KMS-11 (cell line): ENCODE data around the gene GCNA.
A peak's percentile ranks its signal among the peaks of the same experiment; 100 is the strongest.

Experiments used
- H2AFZ ChIP-seq: fragments of 200-600 bp; sonication (generic); 2 replicates; pipeline ENCODE4 v1.6.1; 2016; ENCODE audit warnings: antibody characterized with exemption, mixed run types, low read depth
- H3K27ac ChIP-seq: fragments of 200-600 bp; sonication (generic); 2 replicates; pipeline ENCODE4 v1.6.1; 2016; ENCODE audit warnings: mild to moderate bottlenecking, mixed run types
- H3K27me3 ChIP-seq: fragments of 200-600 bp; sonication (generic); 2 replicates; pipeline ENCODE4 v1.6.1; 2017; ENCODE audit warnings: mild to moderate bottlenecking, low read depth, mixed run types, moderate library complexity; ENCODE audit not compliant: insufficient read depth
- H3K36me3 ChIP-seq: fragments of 200-600 bp; sonication (generic); 2 replicates; pipeline ENCODE4 v1.6.1; 2017; ENCODE audit warnings: mild to moderate bottlenecking, mixed run types; ENCODE audit not compliant: insufficient read depth
- H3K4me1 ChIP-seq: fragments of 200-600 bp; sonication (generic); 2 replicates; pipeline ENCODE4 v1.6.1; 2016; ENCODE audit warnings: mild to moderate bottlenecking, low read depth, mixed run types; ENCODE audit not compliant: poor library complexity, severe bottlenecking
- H3K4me2 ChIP-seq: fragments of 200-600 bp; sonication (generic); 2 replicates; pipeline ENCODE4 v1.7.0; 2016; ENCODE audit warnings: mild to moderate bottlenecking, mixed run types
- H3K4me3 ChIP-seq: fragments of 200-600 bp; sonication (generic); IDR thresholded peaks from 2 replicates; pipeline ENCODE4 v1.6.1; 2017; ENCODE audit warnings: low read depth, low read length, mixed read lengths; ENCODE audit not compliant: insufficient read depth
- H3K79me2 ChIP-seq: fragments of 200-600 bp; sonication (generic); 2 replicates; pipeline ENCODE4 v1.6.1; 2016; ENCODE audit warnings: low read depth, mixed run types; ENCODE audit not compliant: insufficient read depth
- H3K9ac ChIP-seq: fragments of 200-600 bp; sonication (generic); 2 replicates; pipeline ENCODE4 v1.6.1; 2016; ENCODE audit warnings: mild to moderate bottlenecking, mixed run types
- H4K20me1 ChIP-seq: fragments of 200-600 bp; sonication (generic); 2 replicates; pipeline ENCODE4 v1.6.1; 2016; ENCODE audit warnings: mild to moderate bottlenecking, mixed run types; ENCODE audit not compliant: insufficient read depth
- CTCF ChIP-seq: fragments of 200-600 bp; sonication (generic); conservative IDR thresholded peaks from 2 replicates; pipeline ENCODE4 v1.6.1; 2017; ENCODE audit warnings: low read depth, mild to moderate bottlenecking, antibody characterized with exemption, low read length, moderate library complexity, mixed read lengths

GCNA gene

GRCh38 chrX:71537743-71538142, 40.5 kb upstream of the GCNA start:
- Histone ChIP-seq H3K36me3 (peaks cover 17% of the 10 kb centered on the region), H3K4me3 (no peak overlapping the region)

GRCh38 chrX:71540801-71541200, 37.4 kb upstream of the GCNA start:
- no peak for TF ChIP-seq CTCF
- Histone ChIP-seq H2AFZ (no peak overlapping the region), H3K4me1 (peaks cover 76% of the 10 kb centered on the region), H3K9ac (no peak overlapping the region), H3K36me3 (peaks cover 17% of the 10 kb centered on the region), H3K27me3 (no peaks in the 10 kb centered on the region), H3K4me2 (no peak overlapping the region; the same call in 1 of the 2 replicates), H3K4me3 (no peak overlapping the region), H3K79me2 (peaks cover 99% of the 10 kb centered on the region), H3K27ac (no peak overlapping the region), H4K20me1 (peaks cover 68% of the 10 kb centered on the region)

More at GRCh38 chrX:71537743-71538142, 40.5 kb upstream of the GCNA start:
- no peak overlapping the region for H3K27ac ChIP-seq
- H3K27me3 ChIP-seq = no peaks in the 10 kb centered on the region
- TF ChIP-seq CTCF = no peak
- H3K9ac ChIP-seq = no peak overlapping the region
- H3K4me2 ChIP-seq = peak overlapping the region; percentile 36; the same call in 1 of the 2 replicates
- peaks cover 68% of the 10 kb centered on the region for H3K4me1 ChIP-seq
- peaks cover 69% of the 10 kb centered on the region for H4K20me1 ChIP-seq
- peaks cover 98% of the 10 kb centered on the region for H3K79me2 ChIP-seq
- no peak overlapping the region for H2AFZ ChIP-seq

GRCh38 chrX:71541210-71542022, 36.8 kb upstream of the GCNA start:
- no peak overlapping the region for H3K4me3 ChIP-seq

DNA sequence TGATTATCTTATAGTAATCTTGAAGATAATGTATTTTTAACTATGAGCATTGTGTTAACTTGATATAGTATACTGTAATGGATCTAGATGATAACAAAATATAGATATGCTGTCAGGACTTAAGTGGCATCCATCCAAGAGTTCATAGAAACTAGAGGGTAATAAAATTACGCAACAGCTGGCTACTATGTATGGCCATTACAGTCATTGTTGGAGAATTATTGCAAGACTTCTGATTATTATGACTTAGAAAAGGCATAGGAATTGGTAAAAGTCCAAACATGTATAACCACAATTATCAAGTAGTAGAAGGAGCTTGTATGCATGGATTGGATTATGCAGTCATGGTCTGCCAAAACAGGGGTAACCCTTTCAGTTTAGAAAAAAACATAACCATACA, 35.8 kb upstream of the GCNA start:
- H3K4me3 ChIP-seq = no peak overlapping the region
- no peak overlapping the region for H2AFZ ChIP-seq
- peaks cover 60% of the 10 kb centered on the region for H3K4me1 ChIP-seq
- no peak overlapping the region for H3K4me2 ChIP-seq
- H3K36me3 ChIP-seq = peaks cover 14% of the 10 kb centered on the region
- no peak overlapping the region for H3K27ac ChIP-seq
- H4K20me1 ChIP-seq = peaks cover 67% of the 10 kb centered on the region
- H3K79me2 ChIP-seq = peaks cover 98% of the 10 kb centered on the region
- H3K27me3 ChIP-seq = no peaks in the 10 kb centered on the region
- H3K9ac ChIP-seq = no peak overlapping the region
- TF ChIP-seq CTCF = no peak

More at GRCh38 chrX:71541210-71542022, 36.8 kb upstream of the GCNA start:
- no peak overlapping the region; the same call in 1 of the 2 replicates for H3K4me2 ChIP-seq
- H3K9ac ChIP-seq = no peak overlapping the region
- TF ChIP-seq CTCF = no peak
- H4K20me1 ChIP-seq = peaks cover 65% of the 10 kb centered on the region
- peaks cover 99% of the 10 kb centered on the region for H3K79me2 ChIP-seq
- no peaks in the 10 kb centered on the region for H3K27me3 ChIP-seq
- peaks cover 70% of the 10 kb centered on the region for H3K4me1 ChIP-seq
- no peak overlapping the region for H2AFZ ChIP-seq
- H3K36me3 ChIP-seq = peaks cover 17% of the 10 kb centered on the region
- H3K27ac ChIP-seq = no peak overlapping the region
